ENCODE measurements around the gene ANKRD22. TPM values are rescaled to one million over a fixed set of nuclear protein-coding genes. Genes with fewer than 3 reads are reported as not detected.

ANKRD22 gene
- total and polyA plus RNA-seq, 7 experiments from 2014 or later = 0.32 to 1.2 (median 0.48) TPM; not detected in 1

DNA sequence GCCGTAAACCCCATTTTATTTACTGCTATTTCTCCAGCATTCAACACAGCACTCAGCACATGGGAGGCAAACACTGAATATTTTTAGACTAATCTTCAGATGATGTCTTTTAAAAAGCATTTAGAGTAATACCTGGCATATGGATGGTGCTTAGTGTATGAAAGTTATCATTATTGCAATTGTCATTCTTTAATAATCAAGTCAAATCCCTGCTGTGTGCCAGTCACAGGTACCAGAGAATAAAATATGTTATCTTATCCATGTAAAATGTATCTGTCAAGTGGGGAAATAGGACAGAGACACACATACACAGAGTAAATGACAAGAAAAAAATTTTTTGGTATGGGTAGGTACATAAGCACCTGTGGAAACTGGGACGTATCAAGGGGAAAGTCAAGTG, 18.5 kb downstream of the ANKRD22 start:
- H3K27me3 Mint-ChIP-seq = no peaks in the 10 kb centered on the region
- Histone ChIP-seq H3K9me3 (ENCODE audit: control insufficient read depth in 2 of 3, low read length in 3 of 3) (no peaks in the 10 kb centered on the region), H3K27ac (ENCODE audit: low read depth, low read length) (no peak overlapping the region), H3K4me1 (ENCODE audit: control insufficient read depth in 2 of 2, insufficient read depth in 2 of 2, low read length in 2 of 2) (peaks cover 14 to 52% of the 10 kb centered on the region in 2 donors), H3K27me3 (ENCODE audit: control insufficient read depth in 2 of 2, insufficient read depth in 2 of 2, low read length in 2 of 2) (no peaks in the 10 kb centered on the region), H3K36me3 (ENCODE audit: control insufficient read depth in 2 of 3, insufficient read depth in 3 of 3, low read length in 3 of 3) (no peaks in the 10 kb centered on the region), H3K4me3 (ENCODE audit: low read length) (no peak overlapping the region)
- peaks cover 0 to 9% (median 0%) of the 10 kb centered on the region in 5 donors for H3K36me3 Mint-ChIP-seq
- ATAC-seq (no peak), DNase-seq (no peak)
- ChIA-PET POLR2A (interaction anchor here (1.0 to 2.4 kb wide), 3 partner anchors 9 to 47 kb away, joined by 3 to 9 read pairs (median 7); partner anchors contain the start of gene STAMBPL1), CTCF (interaction anchor here (0.9 to 12.5 kb wide), 4 partner anchors 9 to 385 kb away, joined by 3 to 250 read pairs (median 28); no protein-coding TSS in a partner anchor)
- H3K27ac Mint-ChIP-seq = peak overlapping the region in 5 of 9 donors; percentile 11 to 81 (median 26)
- H3K4me3 Mint-ChIP-seq = peak overlapping the region in 1 of 10 donors; percentile 66
- intact Hi-C loops (cut with micrococcal nuclease) = loop anchor here (1.0 to 10.0 kb wide), 3 partner anchors 8 to 968 kb away; partner anchors contain the start of genes IFIT5 (in 1 of the 2), KLLN (in 1 of the 2) and PTEN (in 1 of the 2)
- H3K4me1 Mint-ChIP-seq = peaks cover 12 to 43% (median 39%) of the 10 kb centered on the region in 7 donors
- H3K9me3 Mint-ChIP-seq = no peaks in the 10 kb centered on the region

- Histone ChIP-seq H3K36me3 (ENCODE audit: control insufficient read depth in 2 of 3, insufficient read depth in 3 of 3, low read length in 3 of 3) (no peaks in the 10 kb centered on the region), H3K27ac (ENCODE audit: low read depth, low read length) (no peak overlapping the region), H3K4me3 (ENCODE audit: low read length) (no peak overlapping the region), H3K4me1 (ENCODE audit: control insufficient read depth in 2 of 2, insufficient read depth in 2 of 2, low read length in 2 of 2) (peaks cover 14 to 52% of the 10 kb centered on the region in 2 donors), H3K9me3 (ENCODE audit: control insufficient read depth in 2 of 3, low read length in 3 of 3) (no peaks in the 10 kb centered on the region), H3K27me3 (ENCODE audit: control insufficient read depth in 2 of 2, insufficient read depth in 2 of 2, low read length in 2 of 2) (no peaks in the 10 kb centered on the region)
- POLR2A ChIA-PET = interaction anchor here (0.6 to 1.7 kb wide), 5 partner anchors 11 to 520 kb away, joined by 3 to 7 read pairs (median 4); partner anchors contain the start of gene STAMBPL1
- peaks cover 0 to 11% (median 0%) of the 10 kb centered on the region in 5 donors for H3K36me3 Mint-ChIP-seq
- CTCF ChIA-PET = interaction anchor here (0.6 to 12.5 kb wide), 3 partner anchors 38 to 386 kb away, joined by 3 to 250 read pairs (median 3); no protein-coding TSS in a partner anchor
- intact Hi-C loops (cut with micrococcal nuclease) = loop anchor here (10.0 kb wide), 2 partner anchors 582 to 968 kb away; partner anchors contain the start of genes IFIT5 (in 1 of the 2), KLLN (in 1 of the 2) and PTEN (in 1 of the 2)
- DNase-seq = no peak
- H3K27ac Mint-ChIP-seq = peak overlapping the region in 4 of 9 donors; percentile 11 to 26 (median 16)
- H3K4me3 Mint-ChIP-seq = no peak overlapping the region
- H3K27me3 Mint-ChIP-seq = no peaks in the 10 kb centered on the region
- no peak for ATAC-seq
- no peaks in the 10 kb centered on the region for H3K9me3 Mint-ChIP-seq
- peaks cover 12 to 50% (median 45%) of the 10 kb centered on the region in 7 donors for H3K4me1 Mint-ChIP-seq
These were observed 19.3 kb downstream of the ANKRD22 start for GRCh38 chr10:88832376-88832775.

DNA sequence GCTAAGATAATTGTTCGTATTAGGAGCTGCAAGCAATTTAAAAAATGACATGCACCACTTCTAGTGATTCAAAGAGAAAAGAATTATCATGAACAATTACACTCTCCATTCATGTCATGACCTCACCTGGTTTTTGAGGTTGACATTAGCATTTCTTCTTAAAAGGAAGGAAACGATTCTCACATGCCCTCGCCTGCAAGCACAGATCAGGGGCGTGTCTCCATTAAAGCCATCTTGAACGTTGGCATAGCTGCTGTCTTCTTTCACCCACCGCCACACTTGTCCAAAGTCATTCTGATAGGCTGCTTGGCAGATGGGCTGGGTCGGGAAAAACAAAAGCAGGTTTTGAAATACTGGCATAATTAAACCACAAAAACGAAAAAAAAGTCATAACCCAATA, 19.9 kb downstream of the ANKRD22 start:
- H3K27ac ChIP-seq (ENCODE audit: low read depth, low read length) = no peak overlapping the region

GRCh38 chr10:88830643-88831268, 20.9 kb downstream of the ANKRD22 start:
- no peaks in the 10 kb centered on the region for H3K27me3 Mint-ChIP-seq
- DNase-seq (no peak), ATAC-seq (no peak)
- H3K36me3 ChIP-seq (ENCODE audit: control insufficient read depth in 2 of 3, insufficient read depth in 3 of 3, low read length in 3 of 3) = no peaks in the 10 kb centered on the region
- no peak overlapping the region for H3K4me3 ChIP-seq (ENCODE audit: low read length)
- peaks cover 0 to 21% (median 0%) of the 10 kb centered on the region in 5 donors for H3K36me3 Mint-ChIP-seq
- intact Hi-C loops (cut with micrococcal nuclease) = loop anchor here (1.0 to 10.0 kb wide), 3 partner anchors 15 to 966 kb away; partner anchors contain the start of genes IFIT5 (in 1 of the 2), KLLN (in 1 of the 2) and PTEN (in 1 of the 2)
- H3K4me1 Mint-ChIP-seq = peaks cover 25 to 66% (median 61%) of the 10 kb centered on the region in 7 donors
- peaks cover 0 to 4% (median 0%) of the 10 kb centered on the region in 11 donors for H3K9me3 Mint-ChIP-seq
- ChIA-PET POLR2A (interaction anchor here (1.2 kb wide), 2 partner anchors 20 to 51 kb away, joined by 3 to 6 read pairs; no protein-coding TSS in a partner anchor), CTCF (interaction anchor here (1.1 to 12.5 kb wide), 2 partner anchors 20 to 100 kb away, joined by 4 to 250 read pairs; no protein-coding TSS in a partner anchor)
- H3K9me3 ChIP-seq (ENCODE audit: control insufficient read depth in 2 of 3, low read length in 3 of 3) = no peaks in the 10 kb centered on the region
- no peaks in the 10 kb centered on the region for H3K27me3 ChIP-seq (ENCODE audit: control insufficient read depth in 2 of 2, insufficient read depth in 2 of 2, low read length in 2 of 2)
- H3K4me1 ChIP-seq (ENCODE audit: control insufficient read depth in 2 of 2, insufficient read depth in 2 of 2, low read length in 2 of 2) = peaks cover 28 to 64% of the 10 kb centered on the region in 2 donors
- no peak overlapping the region for H3K27ac ChIP-seq (ENCODE audit: low read depth, low read length)
- peak overlapping the region in 2 of 10 donors; percentile 20 to 31 for H3K4me3 Mint-ChIP-seq
- peak overlapping the region in 1 of 9 donors; percentile 6 for H3K27ac Mint-ChIP-seq

More for the DNA sequence above, 19.9 kb downstream of the ANKRD22 start:
- H3K4me3 ChIP-seq (ENCODE audit: low read length) = no peak overlapping the region
- H3K27me3 Mint-ChIP-seq = no peaks in the 10 kb centered on the region
- H3K36me3 Mint-ChIP-seq = peaks cover 0 to 14% (median 0%) of the 10 kb centered on the region in 5 donors
- DNase-seq (peak in 7 of 9 donors; percentile 30 to 65 (median 48)), ATAC-seq (peak; percentile 58)
- no peaks in the 10 kb centered on the region for H3K9me3 ChIP-seq (ENCODE audit: control insufficient read depth in 2 of 3, low read length in 3 of 3)
- no peaks in the 10 kb centered on the region for H3K36me3 ChIP-seq (ENCODE audit: control insufficient read depth in 2 of 3, insufficient read depth in 3 of 3, low read length in 3 of 3)
- ChIA-PET POLR2A (interaction anchor here (0.6 to 1.7 kb wide), 6 partner anchors 10 to 521 kb away, joined by 3 to 7 read pairs (median 5); partner anchors contain the start of gene STAMBPL1), CTCF (interaction anchor here (12.5 kb wide), 1 partner anchor 99 kb away, joined by 250 read pairs; no protein-coding TSS in a partner anchor)
- H3K4me3 Mint-ChIP-seq = peak overlapping the region in 6 of 10 donors; percentile 15 to 58 (median 32)
- H3K9me3 Mint-ChIP-seq = no peaks in the 10 kb centered on the region
- intact Hi-C loops (cut with micrococcal nuclease) = loop anchor here (1.0 to 10.0 kb wide), 3 partner anchors 16 to 967 kb away; partner anchors contain the start of genes IFIT5 (in 1 of the 2), KLLN (in 1 of the 2) and PTEN (in 1 of the 2)
- no peaks in the 10 kb centered on the region for H3K27me3 ChIP-seq (ENCODE audit: control insufficient read depth in 2 of 2, insufficient read depth in 2 of 2, low read length in 2 of 2)
- peaks cover 17 to 56% (median 51%) of the 10 kb centered on the region in 7 donors for H3K4me1 Mint-ChIP-seq
- peaks cover 19 to 57% of the 10 kb centered on the region in 2 donors for H3K4me1 ChIP-seq (ENCODE audit: control insufficient read depth in 2 of 2, insufficient read depth in 2 of 2, low read length in 2 of 2)
- H3K27ac Mint-ChIP-seq = peak overlapping the region in 3 of 9 donors; percentile 6 to 80 (median 38)

- no peaks in the 10 kb centered on the region for H3K27me3 ChIP-seq (ENCODE audit: control insufficient read depth in 2 of 2, insufficient read depth in 2 of 2, low read length in 2 of 2)
- Mint-ChIP-seq H3K4me1 (peaks cover 32 to 80% (median 73%) of the 10 kb centered on the region in 7 donors), H3K9me3 (peaks cover 0 to 9% (median 2%) of the 10 kb centered on the region in 11 donors), H3K36me3 (peaks cover 0 to 26% (median 3%) of the 10 kb centered on the region in 5 donors), H3K27ac (peak overlapping the region in 2 of 9 donors; percentile 49 to 98), H3K27me3 (no peaks in the 10 kb centered on the region), H3K4me3 (no peak overlapping the region)
- ChIA-PET CTCF (interaction anchor here (0.7 to 0.9 kb wide), 2 partner anchors 18 to 884 kb away, joined by 3 to 4 read pairs; no protein-coding TSS in a partner anchor), POLR2A (interaction anchor here (0.7 to 1.4 kb wide), 2 partner anchors 51 to 883 kb away, joined by 3 to 6 read pairs; partner anchors contain the start of gene STAMBPL1)
- no peaks in the 10 kb centered on the region for H3K36me3 ChIP-seq (ENCODE audit: control insufficient read depth in 2 of 3, insufficient read depth in 3 of 3, low read length in 3 of 3)
- H3K4me1 ChIP-seq (ENCODE audit: control insufficient read depth in 2 of 2, insufficient read depth in 2 of 2, low read length in 2 of 2) = peaks cover 40 to 68% of the 10 kb centered on the region in 2 donors
- ATAC-seq (no peak), DNase-seq (no peak)
- intact Hi-C loops (cut with micrococcal nuclease) = loop anchor here (5.0 to 10.0 kb wide), 4 partner anchors 164 to 966 kb away; partner anchors contain the start of genes FAS (in 1 of the 2), KLLN (in 1 of the 2), PTEN (in 1 of the 2) and RNLS (in 1 of the 2)
- H3K27ac ChIP-seq (ENCODE audit: low read depth, low read length) = no peak overlapping the region
- no peaks in the 10 kb centered on the region for H3K9me3 ChIP-seq (ENCODE audit: control insufficient read depth in 2 of 3, low read length in 3 of 3)
- no peak overlapping the region for H3K4me3 ChIP-seq (ENCODE audit: low read length)
These were observed 23.3 kb downstream of the ANKRD22 start for GRCh38 chr10:88828310-88828709.
